Measurements from ENCODE around the gene RIMBP2.

Gene RIMBP2

DNA sequence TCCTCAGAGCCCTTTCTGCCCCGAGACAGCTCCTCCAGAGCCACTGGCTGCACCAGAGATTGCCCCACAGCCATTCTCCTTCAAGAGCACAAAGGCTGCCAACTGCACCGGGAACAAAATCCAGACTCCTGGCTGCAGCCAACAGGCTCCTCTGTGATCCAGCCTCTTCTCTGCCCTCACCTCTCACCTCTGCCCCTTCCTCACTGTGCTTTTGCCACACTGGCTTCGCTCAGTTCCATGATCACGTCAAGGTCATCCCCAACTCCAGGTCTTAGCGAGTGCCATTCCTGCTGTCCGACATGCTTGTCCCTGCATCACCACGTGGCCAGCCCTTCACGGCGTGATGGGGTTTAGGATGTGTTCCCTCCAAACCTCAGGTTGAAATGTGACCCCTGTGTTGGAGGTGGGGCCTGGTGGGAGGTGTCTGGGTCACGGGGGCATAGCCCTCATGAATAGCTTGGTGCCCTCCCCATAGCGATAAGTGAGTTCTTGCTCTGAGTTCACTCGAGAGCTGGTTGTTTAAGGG lies 229.1 kb downstream of the RIMBP2 start:
- no peak for DNase-seq (ENCODE audit: low read depth in 2 of 2)

DNA sequence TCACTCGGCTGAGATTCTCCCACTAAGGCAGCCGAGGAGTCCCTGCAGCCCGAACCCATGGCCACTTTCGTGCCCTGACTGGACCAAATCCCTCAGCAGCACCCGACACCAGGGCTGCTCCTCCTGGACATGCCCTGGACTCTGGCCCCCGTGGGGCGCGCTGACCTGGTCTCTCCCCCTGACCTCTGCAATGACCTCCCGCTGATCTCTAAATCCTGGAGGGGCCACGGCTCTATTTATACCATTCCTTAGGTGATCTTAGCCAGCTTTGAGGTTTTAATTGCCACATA lies 230.0 kb downstream of the RIMBP2 start:
- DNase-seq (ENCODE audit: low read depth in 2 of 2) = no peak
- no peak overlapping the region for H3K4me3 ChIP-seq (replicated peaks in 1 of 2; ENCODE audit: low read depth in 2 of 2, low read length in 2 of 2)
- no peak for TF ChIP-seq CTCF (IDR thresholded peaks at IDR 0.05; ENCODE audit: low read depth, low read length)

More for the DNA sequence above, 229.1 kb downstream of the RIMBP2 start:
- no peak for TF ChIP-seq CTCF (IDR thresholded peaks at IDR 0.05; ENCODE audit: low read depth, low read length)
- no peak overlapping the region for H3K4me3 ChIP-seq (replicated peaks in 1 of 2; ENCODE audit: low read depth in 2 of 2, low read length in 2 of 2)

GRCh38 chr12:130485291-130486145 lies 230.6 kb downstream of the RIMBP2 start:
- TF ChIP-seq CTCF (IDR thresholded peaks at IDR 0.05; ENCODE audit: low read depth, low read length) = no peak
- H3K4me3 ChIP-seq (replicated peaks in 1 of 2; ENCODE audit: low read depth in 2 of 2, low read length in 2 of 2) = no peak overlapping the region
- DNase-seq (ENCODE audit: low read depth in 2 of 2) = no peak

- no peak for DNase-seq (ENCODE audit: low read depth in 2 of 2)
- no peak for TF ChIP-seq CTCF (IDR thresholded peaks at IDR 0.05; ENCODE audit: low read depth, low read length)
- no peak overlapping the region for H3K4me3 ChIP-seq (replicated peaks in 1 of 2; ENCODE audit: low read depth in 2 of 2, low read length in 2 of 2)
Measured at GRCh38 chr12:130484221-130484620, 231.9 kb downstream of the RIMBP2 start.

GRCh38 chr12:130483616-130484180 lies 232.4 kb downstream of the RIMBP2 start:
- DNase-seq (ENCODE audit: low read depth in 2 of 2) = no peak
- H3K4me3 ChIP-seq (replicated peaks in 1 of 2; ENCODE audit: low read depth in 2 of 2, low read length in 2 of 2) = no peak overlapping the region
- TF ChIP-seq CTCF (IDR thresholded peaks at IDR 0.05; ENCODE audit: low read depth, low read length) = no peak

DNA sequence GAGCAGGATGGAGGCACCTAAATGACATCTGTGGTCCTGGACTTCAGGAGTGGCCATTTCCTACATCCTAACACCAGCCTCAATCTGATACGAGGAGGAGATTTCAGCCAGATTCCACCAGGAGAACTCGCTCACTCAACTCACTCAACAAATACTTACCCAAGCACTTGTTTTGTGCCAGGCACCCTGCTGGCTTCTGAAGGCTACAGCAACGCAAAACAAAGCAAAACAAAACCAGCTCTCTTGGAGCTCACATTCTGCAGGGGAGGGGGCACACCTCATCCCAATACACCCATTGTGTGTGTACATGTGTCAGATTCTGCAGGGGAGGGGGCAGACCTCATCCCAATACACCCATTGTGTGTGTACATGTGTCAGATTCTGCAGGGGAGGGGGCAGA lies 233.7 kb downstream of the RIMBP2 start:
- H3K4me3 ChIP-seq (replicated peaks in 1 of 2; ENCODE audit: low read depth in 2 of 2, low read length in 2 of 2) = no peak overlapping the region
- TF ChIP-seq CTCF (IDR thresholded peaks at IDR 0.05; ENCODE audit: low read depth, low read length) = no peak
- no peak for DNase-seq (ENCODE audit: low read depth in 2 of 2)

Data from cardiac fibroblast (primary cell).